ENCODE data around the gene KAT5.
"Not testable (repeated sequence)": the region's sequence is repeated elsewhere in the genome, so short reads cannot be mapped to it uniquely, and the experiment has no call there.

- not testable (repeated sequence) for TF ChIP-seq POLR2A (IDR thresholded peaks at IDR 0.05)
- TF ChIP-seq, protein P1, sequence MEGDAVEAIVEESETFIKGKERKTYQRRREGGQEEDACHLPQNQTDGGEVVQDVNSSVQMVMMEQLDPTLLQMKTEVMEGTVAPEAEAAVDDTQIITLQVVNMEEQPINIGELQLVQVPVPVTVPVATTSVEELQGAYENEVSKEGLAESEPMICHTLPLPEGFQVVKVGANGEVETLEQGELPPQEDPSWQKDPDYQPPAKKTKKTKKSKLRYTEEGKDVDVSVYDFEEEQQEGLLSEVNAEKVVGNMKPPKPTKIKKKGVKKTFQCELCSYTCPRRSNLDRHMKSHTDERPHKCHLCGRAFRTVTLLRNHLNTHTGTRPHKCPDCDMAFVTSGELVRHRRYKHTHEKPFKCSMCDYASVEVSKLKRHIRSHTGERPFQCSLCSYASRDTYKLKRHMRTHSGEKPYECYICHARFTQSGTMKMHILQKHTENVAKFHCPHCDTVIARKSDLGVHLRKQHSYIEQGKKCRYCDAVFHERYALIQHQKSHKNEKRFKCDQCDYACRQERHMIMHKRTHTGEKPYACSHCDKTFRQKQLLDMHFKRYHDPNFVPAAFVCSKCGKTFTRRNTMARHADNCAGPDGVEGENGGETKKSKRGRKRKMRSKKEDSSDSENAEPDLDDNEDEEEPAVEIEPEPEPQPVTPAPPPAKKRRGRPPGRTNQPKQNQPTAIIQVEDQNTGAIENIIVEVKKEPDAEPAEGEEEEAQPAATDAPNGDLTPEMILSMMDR (IDR thresholded peaks at IDR 0.05), result not testable (repeated sequence)
Measured at GRCh38 chr11:65767806-65768205, 55.8 kb downstream of the KAT5 start.
